Thoracic aorta endothelial cell (primary cell): ENCODE measurements around the gene RWDD1. TPM values are rescaled to one million over a fixed set of nuclear protein-coding genes. Genes with fewer than 3 reads are reported as not detected.

Experiments
- total RNA-seq: library from RNA; depleted of rRNA; stranded (reverse); fragments of >200 nt; gene quantifications from 2 replicates; pipeline ENCODE4 v1.2.3, GENCODE V29; 2012

Gene RWDD1, protein sequence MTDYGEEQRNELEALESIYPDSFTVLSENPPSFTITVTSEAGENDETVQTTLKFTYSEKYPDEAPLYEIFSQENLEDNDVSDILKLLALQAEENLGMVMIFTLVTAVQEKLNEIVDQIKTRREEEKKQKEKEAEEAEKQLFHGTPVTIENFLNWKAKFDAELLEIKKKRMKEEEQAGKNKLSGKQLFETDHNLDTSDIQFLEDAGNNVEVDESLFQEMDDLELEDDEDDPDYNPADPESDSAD
- 51.9 and 54.1 TPM in 2 replicates for total RNA-seq

DNA sequence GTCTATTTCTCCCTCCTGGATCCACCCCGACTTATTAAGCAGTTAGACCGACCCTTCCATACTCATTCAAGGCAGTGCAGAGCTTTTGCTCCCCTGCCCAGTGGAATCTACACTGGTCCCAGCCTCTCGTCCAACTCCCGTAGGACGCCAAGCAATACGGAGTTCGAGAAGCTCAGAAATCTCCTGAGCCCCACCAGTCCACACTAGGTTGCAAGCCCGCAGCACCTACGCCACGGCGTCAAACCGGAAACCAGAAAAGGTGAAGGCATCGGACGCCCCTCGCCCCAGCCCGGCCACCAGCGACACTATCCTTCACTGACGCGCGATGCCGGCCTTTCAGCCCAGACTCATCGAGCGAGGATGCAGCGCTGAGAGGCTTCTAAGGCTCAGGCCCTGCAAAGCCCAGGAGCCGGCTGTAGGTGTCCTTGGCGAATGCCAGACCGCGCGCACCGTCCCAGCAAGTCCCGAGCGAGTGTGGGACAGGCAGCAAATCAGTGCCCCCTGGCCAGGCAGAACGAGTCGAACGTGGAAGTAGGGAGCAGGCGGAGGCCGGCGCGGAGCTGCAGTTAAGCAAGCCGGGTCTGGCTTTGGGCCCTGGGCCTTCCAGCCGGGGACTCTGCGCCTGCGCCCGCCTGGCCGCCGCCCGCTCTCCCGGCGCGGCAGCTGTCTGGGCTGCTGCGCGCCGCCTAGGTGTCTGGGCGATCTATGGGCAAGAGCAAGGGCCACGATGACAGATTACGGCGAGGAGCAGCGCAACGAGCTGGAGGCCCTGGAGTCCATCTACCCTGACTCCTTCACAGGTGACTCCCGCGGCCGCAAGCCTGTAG is at the start of gene RWDD1:
TSS of gene RWDD1 (plus strand) at position 649 of the 827 bp plus-strand sequence. CDS start at position 728, 79 bp downstream.

DNA sequence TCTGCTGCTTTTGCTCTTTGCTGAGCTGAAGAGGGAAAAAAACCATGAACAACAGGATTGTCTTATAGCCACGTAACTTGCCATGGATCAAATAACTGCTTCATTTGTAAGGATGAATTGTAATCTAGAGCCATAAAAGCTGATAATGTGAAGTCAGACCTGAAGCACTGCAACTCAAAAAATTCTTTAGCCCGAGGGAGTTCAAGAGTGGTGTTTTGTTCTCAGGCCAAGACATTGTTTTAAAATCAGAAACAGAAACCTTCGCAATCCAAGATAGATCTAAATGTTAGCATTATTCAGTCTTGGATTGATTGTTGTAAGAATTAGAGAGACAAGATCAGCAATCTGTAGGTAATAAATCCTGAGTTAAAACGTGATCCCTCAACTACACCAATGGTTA is 25.7 kb upstream of the RWDD1 start, which contains the start of gene TRAPPC3L:
TSS of gene TRAPPC3L (minus strand) at position 34 of the 400 bp plus-strand sequence. CDS start 170 bp downstream, outside the sequence.

DNA sequence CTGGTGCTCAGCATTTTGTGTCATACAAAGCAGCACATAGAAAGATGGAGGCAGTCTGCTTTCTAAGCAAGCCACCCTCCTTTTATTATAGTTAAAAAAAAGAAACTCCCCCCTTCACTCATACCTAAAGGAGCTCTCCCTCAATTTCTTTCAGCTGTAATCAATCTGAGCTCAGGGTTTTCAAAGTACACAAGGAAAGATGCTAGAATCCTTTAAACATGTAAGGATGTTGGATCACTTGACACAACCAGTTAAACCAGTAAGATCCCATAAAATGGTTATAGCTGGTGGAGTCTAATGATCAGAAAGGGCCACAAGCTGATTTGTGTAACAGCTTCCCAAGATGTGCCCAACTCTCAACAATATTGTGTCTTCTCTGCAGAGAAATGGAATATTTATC is 17.9 kb upstream of the RWDD1 start, which contains the start of gene CALHM4:
TSS of gene CALHM4 (plus strand) at position 301 of the 400 bp plus-strand sequence. CDS start at position 344, 43 bp downstream.

DNA sequence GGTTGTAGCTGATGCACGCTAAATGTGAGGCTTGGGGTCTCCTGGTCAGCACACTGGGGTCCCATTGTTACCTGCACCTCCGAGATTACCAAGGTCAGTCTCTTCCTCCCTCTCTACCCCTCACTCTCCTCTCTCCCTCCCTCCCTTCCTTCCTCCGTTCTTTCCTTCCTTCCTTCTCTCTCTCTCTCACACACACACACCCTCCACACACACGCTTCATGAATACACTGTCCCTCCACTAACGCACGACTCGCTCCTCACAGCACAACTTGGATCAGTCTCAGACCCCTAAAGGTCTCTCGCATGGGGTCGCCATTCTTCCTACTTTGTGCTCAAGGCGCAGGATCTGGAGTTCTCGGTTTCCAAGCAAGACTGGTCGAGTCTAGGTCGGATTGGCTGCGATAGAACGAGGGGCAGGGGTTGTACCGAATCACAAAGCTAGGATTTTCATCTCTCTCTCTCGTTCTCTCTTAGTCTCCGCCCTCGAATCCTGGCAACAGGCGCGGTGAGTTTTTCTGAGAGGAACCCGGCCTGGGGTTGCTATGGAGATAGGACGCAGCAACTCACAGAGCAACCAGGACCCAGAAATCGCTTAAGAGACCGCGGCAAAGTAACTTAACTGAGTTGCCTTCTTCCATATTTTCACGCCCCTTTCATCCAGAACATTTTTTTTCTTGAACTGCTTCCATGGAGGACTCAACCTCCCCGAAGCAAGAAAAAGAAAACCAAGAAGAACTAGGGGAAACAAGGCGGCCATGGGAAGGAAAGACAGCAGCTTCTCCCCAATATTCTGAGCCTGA is 44.8 kb downstream of the RWDD1 start, which contains the start of gene RSPH4A:
TSS of gene RSPH4A (plus strand) at position 543 of the 800 bp plus-strand sequence. CDS start at position 688, 145 bp downstream.

Other genes with a start within 250 kb of the RWDD1 start
- gene DSE, start 200.6 kb upstream of the RWDD1 start, total RNA-seq = 33.0 and 41.6 TPM in 2 replicates
- gene CALHM6, start 110.1 kb upstream of the RWDD1 start, total RNA-seq = 0.13 and 0.50 TPM in 2 replicates
- 7.7 and 9.3 TPM in 2 replicates for gene CALHM5, start 59.9 kb upstream of the RWDD1 start, total RNA-seq
- 0.13 and 0.22 TPM in 2 replicates for gene TRAPPC3L, start 25.8 kb upstream of the RWDD1 start, total RNA-seq
- 0.13 and 0.22 TPM in 2 replicates for gene CALHM4, start 17.8 kb upstream of the RWDD1 start, total RNA-seq
- not detected in 2 replicates for gene RSPH4A, start 45.0 kb downstream of the RWDD1 start, total RNA-seq
- gene ZUP1, start 97.3 kb downstream of the RWDD1 start, total RNA-seq = 15.1 and 18.2 TPM in 2 replicates
- gene KPNA5, start 109.7 kb downstream of the RWDD1 start, total RNA-seq = 13.2 and 14.1 TPM in 2 replicates
- gene FAM162B, start 194.2 kb downstream of the RWDD1 start, total RNA-seq = 0.13 and 0.36 TPM in 2 replicates